Activated naive CD8-positive, alpha-beta T cell treated with anti-CD3 and anti-CD28 coated beads for 36 hours (primary cell): Measurements from ENCODE around the gene NPIPB6. TPM values are rescaled to one million over a fixed set of nuclear protein-coding genes. Genes with fewer than 3 reads are reported as not detected.

Experiments
- DNase-seq: peaks from one replicate; pipeline ENCODE4 v3.0.0; 2021
- H3K27ac Mint-ChIP-seq: one replicate; pipeline ENCODE4 v1.8.0; 2022; ENCODE audit warnings: mild to moderate bottlenecking, moderate library complexity, mixed read lengths
- H3K27me3 Mint-ChIP-seq: one replicate; pipeline ENCODE4 v1.8.0; 2022; ENCODE audit warnings: mild to moderate bottlenecking, mixed read lengths
- H3K36me3 Mint-ChIP-seq: one replicate; pipeline ENCODE4 v1.8.0; 2021; ENCODE audit warnings: mild to moderate bottlenecking, mixed read lengths
- H3K4me1 Mint-ChIP-seq: one replicate; pipeline ENCODE4 v1.8.0; 2021; ENCODE audit warnings: mixed read lengths
- H3K4me3 Mint-ChIP-seq: one replicate; pipeline ENCODE4 v1.8.0; 2022; ENCODE audit warnings: mild to moderate bottlenecking, moderate library complexity, mixed read lengths
- H3K9me3 Mint-ChIP-seq: one replicate; pipeline ENCODE4 v1.8.0; 2022; ENCODE audit warnings: mixed read lengths
- total RNA-seq, 2 experiments: library from RNA; stranded (reverse); gene quantifications; one replicate each; pipeline ENCODE4 v1.2.3, GENCODE V29; 2021

The NPIPB6 gene
- total RNA-seq, 2 experiments from 2014 or later, result not detected

GRCh38 chr16:28295276-28295675, 68.0 kb downstream of the NPIPB6 start:
- Mint-ChIP-seq H3K4me3 (peak overlapping the region; percentile 80), H3K4me1 (peaks cover 49% of the 10 kb centered on the region), H3K9me3 (no peaks in the 10 kb centered on the region)

GRCh38 chr16:28294201-28294600, 69.1 kb downstream of the NPIPB6 start:
- no peak for DNase-seq
- H3K4me3 Mint-ChIP-seq, result peak overlapping the region; percentile 80
- no peaks in the 10 kb centered on the region for H3K27me3 Mint-ChIP-seq
- H3K9me3 Mint-ChIP-seq, result no peaks in the 10 kb centered on the region
- peaks cover 5% of the 10 kb centered on the region for H3K36me3 Mint-ChIP-seq
- peaks cover 51% of the 10 kb centered on the region for H3K4me1 Mint-ChIP-seq
- H3K27ac Mint-ChIP-seq, result peak overlapping the region; percentile 66

More at GRCh38 chr16:28295276-28295675, 68.0 kb downstream of the NPIPB6 start:
- Mint-ChIP-seq H3K27ac (peak overlapping the region; percentile 5), H3K27me3 (no peaks in the 10 kb centered on the region), H3K36me3 (peaks cover 5% of the 10 kb centered on the region)
- no peak for DNase-seq

- Mint-ChIP-seq H3K27ac (no peak overlapping the region), H3K27me3 (no peaks in the 10 kb centered on the region), H3K4me3 (peak overlapping the region; percentile 80), H3K36me3 (peaks cover 5% of the 10 kb centered on the region), H3K4me1 (peaks cover 54% of the 10 kb centered on the region), H3K9me3 (no peaks in the 10 kb centered on the region)
- no peak for DNase-seq
Measured at GRCh38 chr16:28293601-28293960, 69.7 kb downstream of the NPIPB6 start.

GRCh38 chr16:28292731-28293600, 70.3 kb downstream of the NPIPB6 start:
- Mint-ChIP-seq H3K4me3 (peak overlapping the region; percentile 84), H3K27ac (peak overlapping the region; percentile 65), H3K4me1 (peaks cover 53% of the 10 kb centered on the region), H3K36me3 (peaks cover 5% of the 10 kb centered on the region), H3K27me3 (no peaks in the 10 kb centered on the region), H3K9me3 (no peaks in the 10 kb centered on the region)
- no peak for DNase-seq

Other genes starting within 250 kb of the NPIPB6 start
- 100 to 1,000 TPM; 234 to 241 TPM for gene XPO6, start 151.5 kb downstream of the NPIPB6 start, total RNA-seq
- gene SBK1, start 71.0 kb downstream of the NPIPB6 start, total RNA-seq, result 1 to 10 TPM; 8.5 to 9.7 TPM
- gene EIF3CL, start 40.3 kb upstream of the NPIPB6 start, total RNA-seq, result 10 to 100 TPM; 45.8 to 95.0 TPM
- not detected for gene NPIPB7, start 108.8 kb upstream of the NPIPB6 start, total RNA-seq
- gene CLN3, start 128.6 kb upstream of the NPIPB6 start, total RNA-seq, result 10 to 100 TPM; 28.7 to 29.7 TPM
- 1 to 10 TPM; 5.4 to 5.5 TPM for gene APOBR, start 131.1 kb upstream of the NPIPB6 start, total RNA-seq
- gene IL27, start 143.3 kb upstream of the NPIPB6 start, total RNA-seq, result not detected
- gene NUPR1, start 175.5 kb upstream of the NPIPB6 start, total RNA-seq, result not detected
- 10 to 100 TPM; 27.7 to 30.0 TPM for gene SGF29, start 190.4 kb upstream of the NPIPB6 start, total RNA-seq
- gene SULT1A2, start 233.5 kb upstream of the NPIPB6 start, total RNA-seq, result under 1 TPM; 0.24 to 0.68 TPM
- gene SULT1A1, start 246.5 kb upstream of the NPIPB6 start, total RNA-seq, result 10 to 100 TPM; 11.6 to 13.3 TPM